Caki2 (cell line): ENCODE measurements around the gene CNTN1. TPM values are rescaled to one million over a fixed set of nuclear protein-coding genes. Genes with fewer than 3 reads are reported as not detected.

Experiments used
- DNase-seq: peaks from one replicate; pipeline ENCODE4 v3.0.0-alpha.2; 2015; ENCODE audit warnings: low read depth
- in situ Hi-C: cut with HindIII; loops from 2 replicates; pipeline ENCODE4 v1.10.0; 2016; ENCODE audit warnings: low sequenced_read_pairs, low pct_unique_long_range_greater_than_20kb, mixed read lengths
- total RNA-seq: library from RNA; depleted of rRNA; stranded (reverse); fragments of >200 nt; shearing (Covaris generic); gene quantifications from 2 replicates; pipeline ENCODE4 v1.2.3, GENCODE V29; 2014; ENCODE audit warnings: low replicate concordance

CNTN1 gene
- total RNA-seq, 1 experiment from 2014 or later: not detected

DNA sequence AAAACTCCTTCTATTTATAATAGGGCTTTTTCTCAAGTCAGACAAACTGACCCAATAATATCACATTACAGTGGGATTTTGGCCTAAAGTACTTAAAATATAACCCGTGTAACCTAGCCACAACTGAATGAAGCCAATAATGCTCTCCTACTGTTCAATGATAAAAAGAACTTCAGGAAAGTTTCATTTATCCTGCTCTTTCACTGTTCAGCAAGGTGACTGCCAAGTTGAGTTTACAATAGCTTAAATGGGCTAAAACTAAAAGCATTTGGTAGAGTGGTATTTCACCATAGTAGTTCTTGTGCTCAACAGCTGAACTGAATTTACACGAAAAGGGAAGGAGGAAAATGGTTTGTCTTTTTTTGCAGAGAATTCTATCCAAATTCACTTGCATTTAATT lies 49.8 kb downstream of the CNTN1 start:
- in situ Hi-C loops: no loop called here

DNA sequence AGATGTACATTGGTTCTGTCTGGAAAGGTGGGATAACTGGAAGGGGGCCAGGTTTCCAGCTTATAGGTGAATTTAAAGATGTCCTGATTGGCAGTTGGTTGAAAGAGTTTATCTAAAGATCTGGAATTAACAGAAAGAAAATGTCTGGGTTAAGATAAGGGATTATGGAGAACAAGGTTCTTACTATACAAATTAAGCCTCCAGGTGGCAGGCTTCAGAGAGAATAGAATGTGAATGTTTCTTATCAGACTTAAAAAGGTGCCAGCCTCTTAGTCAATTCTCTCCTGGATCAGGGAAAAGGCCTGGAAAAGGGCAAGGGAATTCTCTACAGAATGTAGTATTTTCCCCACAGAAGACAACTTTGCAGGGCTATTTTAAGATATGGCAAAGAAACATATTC lies 53.1 kb downstream of the CNTN1 start:
- in situ Hi-C loops: no loop called here
- no peak for DNase-seq

More for the DNA sequence above, 49.8 kb downstream of the CNTN1 start:
- no peak for DNase-seq

DNA sequence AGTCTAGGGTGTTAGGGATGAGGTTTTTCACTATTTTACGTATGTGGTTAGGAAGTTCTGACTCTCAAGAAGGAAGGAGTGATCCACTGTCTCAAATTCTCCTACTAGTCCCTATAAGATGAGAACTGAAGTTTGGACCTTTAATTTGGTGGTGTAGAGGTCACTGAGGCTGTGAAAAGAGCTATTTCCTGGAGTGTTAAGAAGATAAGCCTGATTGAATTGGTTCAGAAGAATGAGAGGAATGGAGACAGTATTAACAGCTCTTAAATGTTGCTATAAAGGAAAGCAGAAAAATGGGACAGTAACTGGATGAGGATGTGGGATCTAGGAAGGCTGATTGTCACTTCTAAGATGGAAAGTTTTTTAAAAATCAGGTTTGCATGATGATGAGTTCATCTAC lies 57.6 kb downstream of the CNTN1 start:
- in situ Hi-C loops: no loop called here
- DNase-seq: no peak

DNA sequence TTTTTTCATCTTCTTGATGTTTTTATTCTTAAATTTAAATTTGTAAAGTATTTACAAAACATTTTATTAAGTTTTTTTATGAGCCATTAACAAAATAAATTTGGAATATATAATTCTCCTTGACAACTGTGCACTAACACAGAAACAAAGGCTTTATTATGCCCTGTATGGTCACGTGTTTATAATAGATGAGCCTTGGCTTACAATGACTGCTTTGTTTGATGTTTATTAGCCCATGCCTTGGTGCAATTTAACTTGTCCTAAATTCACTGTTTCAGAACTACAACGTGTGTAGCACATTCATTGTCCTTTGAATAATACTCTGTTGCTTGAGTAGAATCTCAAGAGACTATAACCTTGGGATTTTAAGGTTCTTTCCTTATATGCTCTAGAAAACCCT lies 59.8 kb downstream of the CNTN1 start:
- DNase-seq: no peak
- in situ Hi-C loops: no loop called here

DNA sequence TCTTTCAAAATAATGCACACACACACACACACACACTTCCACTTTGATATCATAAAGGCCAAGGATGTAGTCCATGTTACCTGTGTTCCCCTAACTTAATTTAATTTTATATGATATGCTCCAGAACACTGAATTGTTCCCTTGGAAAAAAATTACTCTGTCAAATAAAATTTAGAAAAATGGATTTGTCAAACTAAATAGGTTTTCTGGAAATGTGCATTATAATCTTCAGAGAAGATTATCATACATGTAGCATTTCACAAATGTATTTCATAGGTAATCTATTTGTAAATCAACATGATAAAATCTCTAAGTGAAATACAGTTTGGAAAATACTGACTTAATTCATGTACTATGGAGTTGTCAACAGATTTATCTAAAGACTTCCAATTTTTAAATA lies 68.6 kb downstream of the CNTN1 start:
- in situ Hi-C loops: no loop called here
- DNase-seq: no peak

DNA sequence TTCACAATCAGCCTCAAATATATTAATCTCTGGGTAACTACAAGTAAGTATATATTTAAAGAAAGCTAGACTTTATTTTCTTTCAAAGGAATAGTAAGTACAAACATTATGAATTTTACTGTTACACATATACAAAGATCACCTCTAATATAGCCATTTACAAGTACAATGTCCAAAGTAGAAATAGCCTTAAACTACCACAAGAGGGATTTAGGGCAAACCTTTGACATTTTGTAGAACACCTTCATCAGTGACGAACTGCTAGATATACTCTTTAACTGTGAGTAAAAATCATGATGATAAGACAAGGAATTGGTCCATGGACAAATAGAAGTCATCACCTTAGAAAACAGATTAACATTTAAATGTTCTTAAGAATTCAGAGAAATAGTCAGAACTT lies 69.8 kb downstream of the CNTN1 start:
- in situ Hi-C loops: no loop called here
- DNase-seq: no peak

DNA sequence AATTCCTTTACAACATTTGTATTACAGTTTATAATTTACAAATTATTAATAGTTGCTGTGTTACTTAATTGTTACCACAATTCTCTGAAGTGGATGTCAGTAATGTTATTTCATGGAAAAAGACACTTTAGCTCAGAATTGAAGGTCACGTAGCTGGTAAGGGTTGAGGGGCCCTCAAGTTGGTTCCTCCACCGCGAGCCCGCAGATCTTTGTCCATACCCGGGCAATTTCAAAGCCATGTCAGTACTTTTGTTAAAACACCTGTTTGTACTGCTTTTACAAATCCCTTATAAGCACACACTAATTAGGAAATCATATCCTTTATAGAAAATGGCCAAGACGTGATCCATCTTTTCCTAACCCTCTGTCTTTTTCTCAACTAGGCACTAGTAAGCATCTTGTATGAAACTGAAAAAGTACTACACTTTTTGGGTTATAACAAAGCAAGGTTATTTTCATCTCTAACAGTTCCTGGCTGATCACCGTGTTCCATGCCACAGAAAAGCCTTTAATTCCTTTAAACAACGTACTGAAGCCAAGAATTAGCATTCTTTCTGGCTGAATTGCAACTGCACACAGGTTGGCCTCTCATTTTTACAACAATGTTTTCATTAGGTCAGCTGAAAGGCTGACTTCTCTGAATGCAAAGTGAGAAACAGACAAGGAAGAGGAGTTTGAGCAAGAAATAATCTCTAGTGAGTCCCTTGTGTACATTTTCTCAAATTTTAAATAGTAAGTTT lies 76.1 kb downstream of the CNTN1 start:
- DNase-seq: no peak
- in situ Hi-C loops: no loop called here

DNA sequence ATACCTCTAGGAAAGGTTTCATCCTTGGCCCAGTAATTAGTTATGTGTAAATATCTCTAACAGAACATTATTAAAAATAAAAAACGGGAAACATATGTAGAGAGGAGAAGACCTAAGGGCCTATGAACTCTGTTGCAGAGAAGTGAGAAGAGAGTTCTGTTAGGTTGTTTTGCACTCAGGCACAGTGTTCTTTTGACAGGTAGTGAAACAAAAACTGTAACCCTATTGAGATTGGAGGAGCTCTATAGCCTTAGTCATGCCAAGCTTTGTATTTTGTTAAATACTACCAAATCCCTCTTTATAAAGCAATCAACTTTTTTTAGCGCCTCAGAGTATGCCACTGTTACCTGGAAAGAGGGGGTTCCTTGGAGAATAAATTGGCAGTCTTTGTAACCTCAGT lies 77.6 kb downstream of the CNTN1 start:
- in situ Hi-C loops: no loop called here
- DNase-seq: no peak

DNA sequence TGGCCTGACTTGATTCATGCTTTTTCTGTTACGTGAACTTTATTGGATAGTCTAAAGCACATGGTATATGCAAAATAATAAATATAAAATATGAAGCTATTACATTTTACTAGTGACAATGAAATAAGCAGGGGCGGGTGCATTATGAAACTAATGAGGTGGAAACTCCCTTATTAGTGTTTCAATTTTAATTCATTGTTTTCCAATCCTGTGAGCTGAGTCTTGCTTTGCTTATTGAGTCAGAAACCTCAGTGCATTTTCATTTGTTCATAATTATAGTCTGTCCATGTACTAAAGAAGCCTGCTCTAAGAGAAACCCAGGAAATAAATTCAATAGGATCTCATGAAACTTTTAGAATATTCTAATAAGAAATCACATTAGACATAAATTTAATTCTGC lies 78.5 kb downstream of the CNTN1 start:
- in situ Hi-C loops: no loop called here
- DNase-seq: no peak

DNA sequence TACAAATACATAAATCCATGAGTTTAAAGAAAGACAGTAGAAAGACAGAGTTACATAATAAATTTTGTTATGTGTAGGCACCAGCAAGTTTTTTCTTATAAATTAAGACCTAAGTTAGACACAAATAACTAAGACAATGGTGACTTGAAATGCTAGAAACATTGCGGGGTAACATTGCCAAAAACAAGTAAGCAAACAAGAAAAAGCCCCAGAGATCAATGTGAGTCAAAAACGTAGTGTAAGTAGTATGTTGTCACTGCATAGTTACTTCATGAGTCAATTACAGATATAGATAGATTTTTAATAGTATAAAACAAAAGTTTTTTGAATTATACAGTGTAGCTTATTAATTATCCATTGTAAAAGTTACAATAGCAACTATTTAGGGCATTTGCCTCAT lies 83.4 kb downstream of the CNTN1 start:
- DNase-seq: no peak
- in situ Hi-C loops: no loop called here

DNA sequence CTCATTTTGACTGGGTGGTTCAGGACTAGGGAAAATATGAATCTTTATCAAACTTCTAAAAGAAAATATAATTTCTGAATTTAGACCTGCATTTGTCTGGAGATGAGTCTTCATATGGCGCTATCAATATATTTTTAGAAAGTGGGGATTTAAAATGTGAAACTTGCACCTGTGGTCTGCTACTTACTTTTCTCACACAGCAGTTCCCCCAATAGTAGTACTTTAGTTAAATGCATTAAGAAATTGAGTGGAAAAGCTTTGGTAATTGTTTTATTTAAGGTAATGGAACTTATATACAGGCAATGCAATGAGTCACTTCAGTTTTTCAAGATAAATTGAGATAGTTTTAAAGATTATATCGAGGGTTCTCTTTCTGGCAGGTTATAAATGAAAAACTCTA lies 91.9 kb downstream of the CNTN1 start:
- no peak for DNase-seq
- in situ Hi-C loops: no loop called here

DNA sequence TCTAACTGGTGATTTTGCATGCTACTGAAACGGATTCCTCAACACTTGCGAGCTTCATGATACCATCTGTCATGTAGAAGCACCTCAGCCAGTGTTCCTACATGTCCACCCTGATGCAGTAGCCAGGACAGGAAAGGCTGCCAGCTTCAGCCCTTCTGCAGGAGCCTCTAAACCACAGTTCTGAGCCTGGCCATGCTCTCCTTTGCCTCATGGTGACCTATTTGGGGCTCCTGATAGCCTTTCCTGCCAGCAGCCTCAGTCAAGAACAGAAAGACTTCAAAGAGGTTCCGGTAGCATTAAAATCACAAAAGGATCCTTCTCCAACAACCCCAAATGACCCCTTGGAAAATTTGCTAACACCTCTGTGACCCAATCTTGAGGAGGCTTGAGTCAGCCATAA lies 96.0 kb downstream of the CNTN1 start:
- DNase-seq: no peak

DNA sequence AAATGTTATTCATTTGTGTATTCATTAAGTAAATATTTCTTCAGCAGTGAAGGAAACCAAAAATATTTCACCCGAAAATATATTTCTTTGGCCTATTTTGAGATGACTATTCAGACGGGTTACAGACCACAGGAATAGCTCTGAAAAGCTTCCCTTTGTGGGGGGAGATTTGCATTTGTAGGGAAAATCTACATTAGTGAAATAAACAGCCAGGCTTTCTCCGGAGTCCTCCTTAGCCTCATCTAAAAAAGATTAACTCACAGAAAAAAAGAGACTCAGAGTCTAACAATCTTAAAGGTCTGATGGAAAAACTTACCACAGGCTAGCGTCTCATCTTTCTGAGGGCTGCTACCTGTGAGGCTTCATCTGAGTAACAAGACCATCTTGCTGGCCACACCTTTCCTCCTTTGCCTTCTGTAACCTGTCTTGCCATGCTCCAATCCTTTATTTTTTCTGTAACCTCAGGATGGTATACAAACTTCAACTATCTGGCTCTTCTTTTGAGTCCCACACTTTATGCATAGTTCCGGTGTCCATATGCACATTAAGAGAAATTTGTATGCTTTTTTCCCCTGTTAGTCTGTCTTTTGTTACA lies 100.7 kb downstream of the CNTN1 start:
- no peak for DNase-seq
- in situ Hi-C loops: no loop called here

More for the DNA sequence above, 96.0 kb downstream of the CNTN1 start:
- in situ Hi-C loops: no loop called here

DNA sequence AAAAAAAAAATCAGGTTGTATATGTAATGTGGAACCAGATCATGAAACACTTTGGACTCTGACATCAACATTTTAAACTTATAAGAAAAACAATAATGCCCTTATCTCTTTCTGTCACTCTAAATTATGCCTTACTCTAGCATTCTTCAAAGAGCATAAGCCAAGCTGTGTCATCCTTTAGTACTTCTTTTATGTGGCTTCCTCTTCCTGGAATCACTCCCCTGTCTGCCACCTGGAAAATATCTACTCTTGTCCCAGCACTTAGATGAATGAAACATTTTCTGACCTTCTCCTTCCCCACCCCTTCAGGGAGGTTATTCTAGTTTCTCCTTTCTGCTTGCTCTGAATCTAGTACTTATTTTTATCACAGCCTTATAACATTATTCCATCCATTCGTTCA lies 101.2 kb downstream of the CNTN1 start:
- no peak for DNase-seq
- in situ Hi-C loops: no loop called here

DNA sequence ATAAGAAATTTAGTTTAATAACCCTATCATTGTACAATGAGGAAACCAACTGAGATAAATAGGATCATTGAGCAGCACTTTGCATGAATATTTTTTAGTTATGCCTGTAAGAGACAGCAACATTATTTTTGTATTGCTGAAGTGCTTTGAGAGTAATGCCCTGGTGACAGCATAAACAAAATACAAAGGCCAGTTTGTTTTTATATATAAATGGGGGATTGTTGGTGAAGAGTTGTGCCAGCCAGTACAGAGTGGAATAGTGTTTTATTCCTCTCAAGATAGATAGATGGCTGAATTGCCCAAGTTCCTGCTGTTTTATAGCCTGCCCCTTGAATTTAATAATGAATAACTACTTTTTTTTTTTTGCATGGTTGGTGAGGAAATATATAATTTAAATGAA lies 101.8 kb downstream of the CNTN1 start:
- DNase-seq: no peak
- in situ Hi-C loops: no loop called here

DNA sequence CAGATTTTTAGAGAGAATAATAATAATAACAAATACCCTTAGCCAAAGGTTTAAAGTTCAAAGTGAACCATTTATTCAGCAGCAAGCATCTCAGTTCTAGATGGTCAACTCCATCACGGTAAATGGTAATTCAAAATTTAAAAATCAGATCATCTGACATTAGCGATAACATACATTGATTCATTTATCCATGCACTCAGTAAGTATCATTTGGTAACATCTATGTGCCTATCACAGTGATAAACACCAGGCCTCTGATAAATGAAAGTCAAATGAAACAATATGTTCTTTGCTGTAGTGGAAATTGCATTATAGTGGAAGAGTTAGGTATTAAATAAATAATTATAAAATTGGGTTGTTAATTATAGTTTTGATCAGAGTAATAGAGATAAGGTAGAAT lies 108.8 kb downstream of the CNTN1 start:
- in situ Hi-C loops: no loop called here

DNA sequence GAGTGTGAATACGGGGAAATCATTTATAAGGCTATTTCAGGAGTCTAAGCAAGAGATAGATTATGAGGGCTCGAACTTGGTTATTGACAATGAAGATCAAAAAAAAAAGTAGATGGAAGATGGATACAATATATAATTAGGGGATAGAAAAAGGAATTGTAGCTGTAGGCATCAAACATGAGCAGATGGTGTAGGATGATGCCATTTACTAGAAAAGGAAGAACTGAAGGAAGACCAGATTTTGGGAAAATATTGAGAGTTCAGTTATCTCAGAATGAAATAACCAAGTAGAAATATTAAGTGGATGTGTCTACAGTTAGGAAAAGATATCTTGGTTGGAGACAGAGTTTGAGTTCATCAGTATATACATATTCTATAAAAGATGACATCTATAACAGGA lies 109.6 kb downstream of the CNTN1 start:
- DNase-seq: no peak
- in situ Hi-C loops: no loop called here

More for the DNA sequence above, 108.8 kb downstream of the CNTN1 start:
- DNase-seq: no peak

DNA sequence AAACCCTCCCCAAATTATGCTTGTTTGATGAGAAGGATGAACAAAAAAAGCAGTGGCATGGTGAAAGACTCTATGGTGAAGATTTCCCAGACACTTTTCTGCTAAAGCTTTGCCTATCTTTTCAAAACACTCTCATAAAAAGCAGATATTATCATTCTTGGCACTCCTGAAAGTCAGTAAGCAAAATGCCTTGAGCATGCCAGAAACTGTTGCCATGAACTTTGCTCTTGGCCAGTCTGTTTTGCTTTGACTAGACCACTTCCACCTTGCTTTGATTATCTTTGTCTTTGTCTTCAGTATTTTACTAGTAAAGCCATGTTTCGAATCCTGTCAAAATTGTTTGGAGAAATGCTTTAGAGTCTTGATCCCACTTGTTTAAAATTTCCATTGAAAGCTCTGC lies 110.4 kb downstream of the CNTN1 start:
- no peak for DNase-seq
- in situ Hi-C loops: no loop called here

DNA sequence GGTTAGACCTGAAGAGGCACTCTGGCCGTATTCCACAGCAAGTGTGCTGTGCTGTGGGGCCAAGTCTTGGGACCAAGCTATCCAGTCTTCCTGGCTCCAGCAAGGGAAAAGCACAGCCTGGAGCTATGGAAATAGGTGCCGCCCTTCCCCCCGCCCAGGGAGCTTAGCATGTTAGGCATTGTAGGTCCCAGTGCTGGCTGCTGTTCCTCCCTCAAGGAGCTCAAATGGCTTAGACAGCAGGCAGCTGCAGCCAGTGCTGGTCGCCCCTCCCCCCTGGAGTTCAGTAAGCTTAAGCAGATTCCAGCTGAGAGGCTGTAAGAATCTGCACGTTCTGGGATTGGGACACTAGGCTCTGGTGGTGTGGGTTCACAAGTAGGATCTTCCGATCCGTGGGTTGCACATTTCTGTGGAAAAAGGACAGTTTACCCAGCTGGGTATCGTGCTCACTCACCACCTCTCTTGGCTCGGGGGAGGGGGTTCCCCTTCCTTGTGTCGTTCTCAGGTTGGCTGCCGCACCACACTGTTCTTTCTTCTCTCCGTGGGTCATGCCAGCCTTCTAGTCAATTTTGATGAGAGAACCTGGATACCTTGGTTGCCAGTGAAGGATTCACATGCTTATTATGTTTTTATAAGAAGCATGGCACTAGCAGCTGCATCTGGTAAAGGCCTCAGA lies 127.3 kb downstream of the CNTN1 start:
- in situ Hi-C loops: no loop called here
- no peak for DNase-seq
